ENCODE data around the gene ZNF48.
A peak's percentile ranks its signal among the peaks of the same experiment; 100 is the strongest.
"Not testable (repeated sequence)": the region's sequence is repeated elsewhere in the genome, so short reads cannot be mapped to it uniquely, and the experiment has no call there.

Gene ZNF48

DNA sequence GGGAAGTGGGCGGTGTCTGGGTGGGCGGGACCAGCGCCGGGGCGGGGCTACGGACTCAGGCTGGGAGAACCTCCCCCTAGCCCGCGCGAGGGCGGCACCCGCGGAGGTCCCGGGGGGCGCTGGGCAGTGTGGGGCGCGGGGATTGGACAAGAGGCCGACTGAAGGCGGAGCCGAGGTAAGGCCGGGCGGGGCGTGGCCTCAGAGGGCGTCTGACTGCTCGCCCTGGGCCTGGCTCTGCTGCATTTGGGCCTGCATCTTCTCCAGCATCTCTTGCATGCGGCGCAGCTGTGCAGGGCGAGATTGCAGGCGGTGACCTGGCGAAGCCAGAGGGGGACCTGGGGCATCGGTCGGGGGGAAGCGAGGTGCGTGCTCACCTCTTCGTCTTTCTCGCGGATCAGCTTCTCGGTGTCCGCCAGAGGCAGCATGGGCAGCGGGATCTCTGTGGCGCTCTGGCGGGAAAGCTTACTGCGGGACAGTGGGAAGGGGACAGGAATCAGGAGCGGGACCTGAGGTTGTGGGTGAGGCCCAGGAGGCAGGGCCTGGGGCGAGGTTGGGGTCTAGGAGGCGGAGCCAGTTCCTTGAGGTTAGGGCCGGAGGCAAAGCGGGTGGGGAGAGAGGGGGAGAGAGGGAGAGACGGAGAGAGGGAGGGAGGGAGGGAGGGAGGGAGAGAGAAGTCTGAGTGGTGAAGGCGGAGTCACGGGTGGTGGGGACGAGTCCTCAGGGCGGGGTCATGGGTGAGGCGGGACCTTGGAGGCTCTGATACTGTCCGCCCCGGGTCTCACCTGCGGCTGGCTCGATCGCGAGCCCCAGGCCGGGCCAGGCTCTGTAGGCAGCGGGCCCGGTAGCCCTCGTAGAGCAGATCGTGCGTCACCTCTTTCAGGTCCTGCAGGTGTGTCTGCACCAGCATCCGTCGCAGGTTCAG is 16.7 kb upstream of the ZNF48 start:
- DNase-seq = peak; percentile 99

DNA sequence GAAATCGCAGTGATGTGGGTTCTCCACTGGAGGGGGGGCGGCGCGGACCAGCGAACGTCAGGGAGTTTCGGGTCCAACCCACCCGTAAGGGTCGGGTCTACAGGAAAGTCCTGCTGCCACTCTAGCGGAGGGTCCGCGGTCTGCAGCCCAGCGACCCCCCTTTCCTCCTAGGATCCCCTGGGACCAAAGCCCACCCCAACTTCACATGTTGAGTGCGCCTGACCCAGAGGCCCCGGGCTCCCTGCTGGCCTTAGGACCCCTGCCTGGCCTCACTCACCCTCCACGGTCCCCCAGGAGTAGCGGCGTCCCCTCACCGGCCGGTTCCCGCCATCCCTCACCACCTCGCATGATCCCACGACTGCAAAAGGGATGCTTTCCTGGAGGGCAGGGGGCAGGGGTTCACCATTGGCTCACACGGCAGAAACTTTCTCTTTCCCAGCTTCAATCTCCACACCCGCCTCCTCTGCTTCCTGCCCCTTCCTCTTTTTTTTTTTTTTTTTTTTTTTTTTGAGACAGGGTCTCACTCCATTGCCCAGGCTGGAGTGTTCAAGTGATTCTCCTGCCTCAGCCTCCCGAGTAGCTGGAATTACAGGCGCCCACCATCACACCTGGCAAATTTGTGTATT is 15.9 kb upstream of the ZNF48 start:
- DNase-seq = no peak

DNA sequence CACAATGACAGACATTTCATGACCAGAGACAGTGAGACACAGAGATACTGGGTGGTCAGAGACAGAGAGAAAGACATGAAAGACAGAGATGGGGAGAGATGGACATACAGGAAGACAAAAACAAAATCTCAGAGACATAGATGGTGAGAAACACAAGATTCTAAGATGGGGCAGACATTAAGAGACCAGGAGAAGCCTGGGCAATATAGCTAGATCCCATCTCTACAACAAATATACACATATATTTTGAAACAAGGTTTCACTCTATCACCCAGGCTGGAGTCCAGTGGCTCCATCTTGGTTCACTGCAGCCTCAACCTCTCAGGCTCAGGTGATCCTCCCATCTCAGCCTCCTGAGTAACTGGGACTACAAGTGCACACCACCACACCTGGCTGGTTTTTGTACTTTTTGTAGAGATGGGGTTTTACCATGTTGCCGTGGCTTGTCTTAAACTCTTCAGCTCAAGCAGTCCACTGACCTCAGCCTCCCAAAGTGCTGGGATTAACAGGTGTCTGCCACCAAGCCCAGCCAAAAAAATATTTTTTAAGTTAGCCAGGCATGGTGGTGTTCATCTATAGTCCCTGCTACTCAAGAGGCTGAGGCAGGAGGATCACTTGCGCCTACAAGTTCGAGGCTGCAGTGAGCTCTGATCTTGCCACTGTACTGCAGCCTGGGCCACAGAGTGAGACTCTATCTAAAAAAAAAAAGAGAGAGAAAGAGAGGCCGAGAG is 15.0 kb upstream of the ZNF48 start:
- no peak for DNase-seq

DNA sequence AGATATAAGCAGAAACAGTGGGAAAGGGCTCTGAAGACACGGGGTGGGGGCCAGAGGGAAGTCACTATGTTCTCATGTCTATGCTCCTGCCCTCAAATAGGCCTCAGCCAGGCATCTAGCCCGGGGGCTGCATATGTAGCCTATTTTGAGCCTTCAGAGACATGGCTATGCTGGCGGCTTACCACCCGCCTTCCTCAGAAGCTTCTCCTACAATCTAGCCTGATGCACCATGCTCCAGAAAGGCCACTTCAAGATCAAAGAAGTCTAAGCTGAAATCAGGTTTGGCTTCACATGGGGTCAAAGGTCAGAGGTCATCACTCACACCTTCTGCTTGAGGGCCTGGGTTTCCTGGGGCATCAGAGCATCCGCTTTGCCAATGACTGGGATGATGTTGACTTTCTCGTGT is 14.4 kb upstream of the ZNF48 start:
- no peak for DNase-seq

DNA sequence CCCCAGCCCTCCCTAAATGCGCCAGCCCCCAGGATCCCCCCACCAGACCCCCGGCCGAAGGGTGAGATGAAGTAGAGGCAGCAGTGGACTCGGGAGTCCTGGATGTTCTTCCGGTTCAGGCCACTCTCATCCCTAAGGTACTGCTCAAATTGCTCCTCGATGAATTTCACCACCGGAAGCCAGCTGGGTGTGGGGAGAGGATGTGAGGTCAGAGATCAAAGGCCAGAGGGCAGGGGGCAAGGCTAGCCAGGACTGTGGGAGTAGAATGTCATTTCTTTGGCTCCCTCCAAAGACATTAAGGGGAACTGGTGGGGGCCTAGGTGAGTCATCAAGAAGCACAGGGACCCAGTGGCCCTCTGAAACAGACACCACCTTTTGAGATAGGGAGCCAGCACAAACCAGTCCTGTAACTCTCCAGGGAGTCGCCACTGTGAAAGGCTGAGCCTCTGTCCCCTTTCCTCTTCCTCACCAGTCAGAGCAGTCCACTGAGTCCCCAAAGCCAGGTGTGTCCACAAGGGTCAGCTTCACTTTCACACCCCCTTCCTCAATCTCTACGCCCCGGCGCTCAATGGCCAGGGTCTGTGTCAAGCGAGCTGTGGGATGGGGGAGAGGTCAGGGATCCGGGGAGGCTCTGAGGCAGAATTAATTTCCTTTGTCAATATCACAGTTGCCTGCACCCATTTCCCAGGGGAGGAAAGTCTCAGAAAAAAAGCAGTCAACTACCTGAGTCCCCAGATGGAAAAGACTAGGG is 13.8 kb upstream of the ZNF48 start:
- no peak for DNase-seq

DNA sequence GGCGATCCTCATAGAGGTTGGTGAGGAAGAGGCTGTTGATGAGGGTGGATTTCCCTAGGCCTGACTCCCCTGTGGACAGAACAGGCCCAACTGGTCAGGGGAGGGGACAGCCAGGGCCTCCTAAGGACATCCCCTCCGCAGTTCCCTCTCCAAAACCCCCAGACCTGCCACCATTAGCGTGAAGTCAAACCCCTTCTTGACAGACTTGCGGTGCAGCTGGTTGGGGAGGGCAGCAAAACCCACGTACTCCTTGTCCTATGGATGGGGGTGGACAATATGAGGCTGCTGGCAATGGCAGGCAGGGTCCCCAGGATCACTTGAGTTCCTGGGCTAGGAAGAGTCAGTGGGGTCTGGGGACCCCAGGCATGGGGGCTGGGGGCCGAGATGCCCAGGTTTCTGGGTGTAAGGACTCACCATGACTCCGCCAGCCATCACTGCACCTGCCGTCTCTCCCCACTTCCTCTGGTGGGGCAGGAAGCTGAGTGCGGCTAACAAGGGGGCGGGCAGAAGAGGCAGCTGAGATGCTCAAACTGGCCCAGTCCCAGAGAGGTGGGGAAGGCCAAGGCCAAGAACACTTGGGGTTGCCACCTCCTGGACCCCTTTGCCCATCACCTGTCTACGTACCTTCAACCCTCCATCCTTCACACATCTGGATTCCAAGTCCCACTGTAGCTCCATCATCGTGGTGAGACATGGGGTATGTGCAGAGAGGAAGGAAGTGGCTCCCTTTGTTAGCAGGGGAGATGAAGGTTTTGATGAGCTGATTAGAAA is 12.9 kb upstream of the ZNF48 start, which contains the start of gene SEPTIN1:
Gene SEPTIN1, minus strand, starts transcription at position 451 of the 771 bp plus-strand sequence. Its CDS starts 19 bp downstream, at position 432.
- DNase-seq = peak; percentile 72

DNA sequence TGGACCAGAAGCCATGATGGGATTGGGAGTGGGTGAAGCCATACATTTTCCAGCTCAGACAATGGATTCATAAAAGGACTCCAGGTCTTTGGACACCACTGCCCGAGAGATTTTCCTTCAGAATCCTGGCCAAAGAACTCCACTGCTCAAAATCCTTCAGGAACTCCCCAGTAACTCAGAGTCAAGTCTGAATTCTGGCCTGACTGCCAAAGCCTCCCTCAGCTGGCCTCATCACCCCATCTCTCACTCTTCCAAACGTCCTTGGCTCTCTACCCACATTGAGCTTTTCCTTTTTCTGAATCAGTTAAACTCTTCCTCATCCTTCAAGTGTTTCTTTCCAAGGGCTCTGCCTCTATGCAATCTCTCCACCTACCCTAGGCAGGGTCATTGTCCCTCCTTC is 11.7 kb upstream of the ZNF48 start:
- DNase-seq = no peak

DNA sequence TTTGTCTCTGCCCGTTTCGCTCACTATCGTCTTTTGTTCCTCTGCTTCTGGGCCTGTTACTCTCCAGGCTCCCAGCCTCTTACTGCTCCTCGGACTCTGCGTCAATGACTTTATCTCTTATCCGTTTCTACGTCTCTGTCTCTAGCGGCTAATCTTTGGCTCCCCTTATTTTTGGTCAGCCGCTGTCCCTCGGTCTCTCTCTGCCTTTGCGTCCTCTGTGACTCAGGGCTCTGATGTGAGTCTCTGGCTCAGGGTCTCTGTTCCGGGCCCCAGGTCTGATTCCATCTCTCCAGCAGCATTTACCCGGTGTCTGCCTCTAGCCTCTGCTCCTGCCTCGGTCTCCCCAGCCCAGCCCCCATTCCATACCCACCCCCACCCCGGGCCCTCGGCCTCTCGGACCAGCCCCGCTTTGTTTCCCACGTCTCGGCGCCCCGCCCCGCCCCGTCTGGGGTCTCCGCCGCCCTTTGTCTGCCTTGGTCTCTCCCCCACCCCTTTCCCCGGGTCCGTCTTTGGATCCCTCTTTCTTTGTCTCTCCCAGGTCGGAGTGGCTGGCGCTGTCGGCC is 547 bp upstream of the ZNF48 start:
- no peak for DNase-seq

DNA sequence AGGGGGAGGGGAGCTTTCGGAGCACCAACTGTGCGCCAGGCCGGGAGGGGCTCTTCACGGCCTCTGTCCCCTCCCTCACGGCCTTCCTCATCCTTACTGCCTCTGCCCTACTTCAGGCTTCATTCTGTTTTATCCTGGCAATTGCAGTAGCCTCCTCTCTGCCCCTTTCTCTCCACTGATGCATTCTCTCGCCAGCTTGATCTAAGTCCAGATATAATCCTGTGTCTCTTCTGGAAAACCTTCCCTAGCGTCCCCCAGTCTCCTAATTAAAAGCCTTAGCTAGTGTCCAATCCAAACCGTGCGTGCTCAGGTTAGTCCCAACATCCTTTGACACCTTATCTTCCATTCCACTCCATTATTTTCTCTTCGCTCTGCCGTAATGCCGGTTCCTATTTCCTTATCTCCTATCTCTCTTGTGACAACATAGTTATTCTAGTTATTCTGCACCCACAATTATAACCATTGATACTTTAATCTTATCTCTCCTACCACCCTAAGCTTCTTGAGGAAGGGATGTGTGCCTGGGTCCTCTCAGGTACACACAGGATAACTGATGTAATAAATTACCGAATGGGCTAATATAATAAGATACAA is 869 bp downstream of the ZNF48 start:
- no peak for DNase-seq

DNA sequence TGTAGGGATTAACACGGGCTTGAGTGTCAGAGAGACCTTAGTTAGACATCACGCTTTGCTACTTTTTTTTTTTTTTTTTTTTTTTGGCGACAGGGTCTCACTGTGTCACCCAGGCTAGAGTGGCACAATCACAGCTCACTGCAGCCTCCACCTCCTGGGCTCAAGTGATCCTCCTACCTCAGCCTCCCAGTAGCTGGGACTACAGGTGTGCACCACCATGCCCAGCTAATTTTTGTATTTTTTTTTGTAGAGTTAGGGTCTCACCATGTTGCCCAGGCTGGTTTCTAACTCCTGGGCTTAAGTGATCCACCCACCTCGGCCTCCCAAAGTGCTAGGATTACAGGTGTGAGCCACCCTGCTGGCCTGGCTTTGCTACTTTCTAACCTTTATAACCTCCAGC is 1.4 kb downstream of the ZNF48 start:
- DNase-seq = not testable (repeated sequence)

DNA sequence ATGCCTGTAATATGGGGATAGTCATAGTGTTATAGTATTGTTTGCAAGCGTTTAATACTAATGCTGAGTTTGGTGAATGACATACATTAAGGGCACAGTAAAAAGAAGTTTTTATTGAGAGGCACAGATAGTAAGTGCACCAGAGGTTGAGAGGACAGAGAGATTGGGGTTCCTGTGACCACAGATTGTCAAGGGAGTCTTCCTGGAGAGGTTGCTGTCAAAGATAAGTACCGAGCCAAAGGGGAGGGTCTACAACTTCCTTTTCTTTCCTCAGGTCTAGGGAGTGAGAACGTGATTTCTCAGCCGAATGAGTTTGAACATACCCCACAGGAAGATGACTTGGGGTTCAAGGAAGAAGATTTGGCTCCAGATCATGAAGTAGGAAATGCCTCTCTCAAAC is 1.8 kb downstream of the ZNF48 start:
- DNase-seq = no peak

DNA sequence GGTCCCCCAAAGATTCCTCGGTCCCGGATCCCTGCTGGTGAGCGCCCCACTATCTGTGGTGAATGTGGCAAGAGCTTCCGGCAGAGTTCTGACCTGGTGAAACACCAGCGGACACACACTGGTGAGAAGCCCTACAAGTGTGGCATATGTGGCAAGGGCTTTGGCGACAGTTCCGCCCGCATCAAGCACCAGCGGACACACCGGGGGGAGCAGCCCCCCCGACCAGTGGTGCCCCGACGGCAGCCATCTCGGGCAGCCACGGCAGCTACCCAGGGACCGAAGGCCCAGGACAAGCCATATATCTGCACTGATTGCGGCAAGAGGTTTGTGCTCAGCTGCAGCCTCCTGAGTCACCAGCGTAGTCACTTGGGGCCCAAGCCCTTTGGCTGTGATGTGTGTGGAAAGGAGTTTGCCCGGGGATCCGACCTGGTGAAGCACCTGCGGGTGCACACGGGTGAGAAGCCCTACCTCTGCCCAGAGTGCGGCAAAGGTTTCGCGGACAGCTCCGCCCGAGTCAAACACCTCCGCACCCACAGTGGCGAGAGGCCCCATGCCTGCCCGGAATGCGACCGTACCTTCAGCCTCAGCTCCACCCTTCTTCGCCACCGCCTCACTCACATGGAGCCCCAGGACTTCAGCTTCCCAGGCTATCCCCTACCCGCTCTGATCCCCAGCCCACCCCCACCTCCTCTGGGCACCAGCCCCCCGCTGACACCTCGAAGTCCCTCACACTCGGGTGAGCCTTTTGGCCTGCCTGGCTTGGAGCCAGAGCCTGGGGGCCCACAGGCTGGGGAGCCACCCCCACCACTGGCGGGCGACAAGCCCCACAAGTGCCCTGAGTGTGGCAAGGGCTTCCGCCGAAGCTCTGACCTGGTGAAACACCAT is 2.8 kb downstream of the ZNF48 start:
- DNase-seq = no peak

DNA sequence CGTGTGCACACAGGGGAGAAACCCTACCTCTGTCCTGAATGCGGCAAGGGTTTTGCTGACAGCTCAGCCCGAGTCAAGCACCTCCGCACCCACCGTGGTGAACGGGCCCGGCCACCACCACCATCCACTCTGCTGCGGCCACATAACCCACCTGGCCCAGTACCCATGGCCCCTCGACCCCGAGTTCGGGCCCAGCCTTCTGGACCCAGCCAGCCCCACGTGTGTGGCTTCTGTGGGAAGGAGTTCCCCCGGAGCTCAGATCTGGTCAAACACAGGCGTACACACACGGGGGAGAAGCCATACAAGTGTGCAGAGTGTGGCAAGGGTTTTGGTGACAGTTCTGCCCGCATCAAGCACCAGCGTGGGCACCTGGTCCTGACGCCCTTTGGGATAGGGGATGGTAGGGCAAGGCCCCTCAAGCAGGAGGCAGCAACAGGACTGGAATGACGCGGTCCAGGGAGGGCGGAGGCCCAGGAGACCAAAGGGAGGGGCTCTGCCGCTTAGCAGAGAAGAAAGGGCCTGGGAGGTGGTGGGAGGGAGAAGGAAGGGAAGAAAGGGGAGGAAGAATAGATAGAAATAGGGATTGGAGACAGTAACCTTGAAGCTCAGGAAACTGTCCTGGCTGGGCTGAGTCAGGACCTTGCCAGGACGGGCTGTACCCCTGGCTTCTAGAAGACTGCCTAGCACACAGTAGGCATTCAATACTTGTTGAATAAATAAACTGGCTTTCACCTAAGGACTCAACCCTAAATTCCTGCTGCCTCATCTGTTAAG is 3.6 kb downstream of the ZNF48 start:
- no peak for DNase-seq

DNA sequence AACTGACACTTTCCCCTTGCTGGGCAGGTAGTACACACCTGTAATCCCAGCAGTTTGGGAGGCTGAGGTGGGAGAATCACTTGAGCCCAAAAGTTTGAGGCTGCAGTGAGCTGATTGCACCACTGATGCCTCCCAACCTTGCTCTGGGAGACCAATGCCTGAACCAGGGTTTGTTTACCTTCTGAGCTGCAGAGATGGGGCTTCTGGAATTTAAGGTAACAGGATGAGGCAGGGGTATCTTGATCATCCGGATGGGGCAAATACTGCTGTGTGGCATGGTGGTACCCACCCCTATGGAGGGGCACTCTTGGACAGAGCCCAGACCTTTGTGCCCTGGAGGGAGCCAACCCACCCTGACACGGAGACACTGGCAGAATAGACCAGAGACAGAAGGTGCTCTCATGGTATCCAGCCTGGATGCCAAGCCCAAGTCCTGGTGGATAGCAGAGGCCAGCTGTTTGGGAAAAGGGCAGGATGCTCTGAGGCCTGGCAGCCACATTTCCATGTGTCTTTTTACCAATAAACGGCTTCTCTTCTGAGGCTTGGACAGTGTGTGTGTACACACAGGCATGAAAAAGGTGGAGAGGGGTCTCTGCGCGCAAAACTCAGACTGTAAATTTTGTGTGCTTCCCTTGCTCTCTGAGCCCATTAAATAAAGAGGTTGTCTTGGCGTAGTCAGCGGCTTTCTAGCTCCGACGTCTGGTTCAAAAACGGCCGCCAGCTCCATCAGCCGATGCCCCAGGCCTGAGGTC is 4.4 kb downstream of the ZNF48 start:
- DNase-seq = no peak

DNA sequence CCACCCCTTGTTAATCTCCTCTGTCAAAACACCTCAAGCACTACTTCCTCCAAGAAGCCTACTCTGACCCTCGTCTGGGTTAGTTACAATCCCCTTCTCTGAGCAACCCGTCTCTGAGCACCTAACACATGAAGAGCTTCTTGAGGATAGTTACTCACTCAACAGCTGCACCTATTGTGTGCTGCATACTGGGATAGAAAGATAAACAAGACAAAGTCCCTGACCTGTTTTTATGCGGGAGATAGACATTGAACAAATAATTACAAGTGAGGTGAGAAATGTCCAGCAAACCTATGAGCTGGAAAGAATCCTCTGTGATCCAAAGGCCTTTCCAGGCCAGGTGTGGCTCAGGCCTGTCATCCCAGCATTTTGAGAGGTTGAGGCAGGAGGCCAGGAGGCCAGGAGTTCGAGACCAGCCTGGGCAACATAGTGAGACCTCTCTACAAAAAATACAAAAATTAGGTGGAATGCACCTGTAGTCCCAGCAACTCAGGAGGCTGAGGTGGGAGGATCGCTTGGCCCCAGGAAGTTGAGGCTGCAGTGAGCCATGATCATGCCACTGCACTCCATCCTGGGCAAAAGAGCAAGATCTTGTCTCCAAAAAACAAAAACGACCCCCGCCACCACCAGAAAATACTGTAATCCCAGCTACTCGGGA is 6.7 kb downstream of the ZNF48 start:
- DNase-seq = no peak

DNA sequence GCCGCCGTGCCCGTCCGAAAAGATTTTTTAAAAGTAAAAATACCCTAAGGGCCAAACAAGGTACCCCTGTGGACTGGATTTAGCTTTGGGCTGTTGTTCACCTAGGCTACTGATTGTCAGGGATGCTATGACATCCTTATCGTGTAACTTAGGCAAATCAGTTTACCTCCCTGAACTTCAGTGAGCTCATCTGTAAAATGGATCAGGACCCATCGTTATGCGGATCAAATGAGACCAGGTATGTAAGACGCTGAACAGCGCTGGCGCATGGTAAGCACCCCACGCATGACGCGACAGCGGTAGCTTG is 11.5 kb downstream of the ZNF48 start:
- DNase-seq = no peak

DNA sequence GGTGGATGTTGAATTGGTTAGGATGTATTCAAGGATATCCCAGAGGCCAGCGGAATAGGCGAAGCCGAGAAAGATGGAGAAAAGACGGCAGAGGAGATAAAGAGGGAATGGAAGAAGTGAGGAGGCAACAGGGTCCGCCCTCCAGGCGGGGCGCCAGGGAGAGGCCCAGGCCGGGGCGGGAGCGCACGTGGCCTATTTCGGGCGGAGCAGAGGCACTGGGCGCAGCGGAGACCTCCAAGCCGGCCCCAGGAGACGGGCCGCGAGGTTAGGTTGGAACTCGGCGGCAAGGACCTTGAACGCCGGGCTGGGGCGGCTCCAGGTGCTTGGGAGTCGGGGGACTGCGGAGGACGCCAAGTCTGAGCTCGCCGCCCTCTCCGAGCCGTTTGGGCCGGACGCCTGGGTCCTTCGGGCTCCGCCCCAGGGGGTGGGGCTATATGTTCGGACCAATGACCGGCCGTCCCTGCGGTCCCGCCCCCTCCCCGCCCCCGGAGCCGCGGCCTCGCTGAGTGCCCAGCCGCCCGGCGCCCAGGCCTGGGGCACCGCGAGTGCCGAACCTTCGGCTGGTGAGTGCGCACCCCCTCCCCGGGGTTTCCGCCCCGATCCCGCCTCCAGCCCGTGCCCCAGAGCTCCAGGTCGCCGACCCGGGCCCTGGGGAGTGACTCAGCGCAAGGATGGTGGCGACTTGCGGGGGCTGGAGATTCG is 12.0 kb downstream of the ZNF48 start, which contains the start of gene ZNF771:
Gene ZNF771, plus strand, starts transcription at position 505 of the 702 bp plus-strand sequence. CDS start 448 bp downstream, outside the sequence.
- peak; percentile 93 for DNase-seq

Measured in stimulated activated CD4-positive, alpha-beta T cell treated with anti-CD3 and anti-CD28 coated beads, Interleukin-4, amount 100 ng/mL, for 1 hour (primary cell).